Panc1 (cell line): Measurements from ENCODE around the gene CDH13.

ENCODE experiments used
- CTCF ChIP-seq: fragments of 450-650 bp; IDR thresholded peaks from 2 replicates; pipeline ENCODE4 v1.5.1; 2017; ENCODE audit warnings: mild to moderate bottlenecking
- POLR2AphosphoS5 ChIP-seq: IDR thresholded peaks from 2 replicates; pipeline ENCODE4 v1.6.1; 2012; ENCODE audit warnings: mild to moderate bottlenecking, low read depth, low read length, moderate library complexity
- REST ChIP-seq, 2 experiments: IDR thresholded peaks; 2 replicates each; pipeline ENCODE4 v1.6.1; 2011 to 2012; ENCODE audit warnings: low read depth in 2 of 2, control low read depth in 1 of 2, low read length in 1 of 2, mild to moderate bottlenecking in 1 of 2, moderate library complexity in 1 of 2; ENCODE audit not compliant: insufficient read depth in 1 of 2
- SIN3A ChIP-seq: IDR thresholded peaks from 2 replicates; pipeline ENCODE4 v1.6.1; 2012; ENCODE audit warnings: low read depth, mild to moderate bottlenecking, low read length, moderate library complexity, borderline replicate concordance; ENCODE audit not compliant: insufficient read depth
- TCF7L2 ChIP-seq: IDR thresholded peaks from 2 replicates; pipeline ENCODE4 v1.6.1; 2011; ENCODE audit warnings: mild to moderate bottlenecking, low read depth, low read length, inconsistent platforms

- TF ChIP-seq CTCF (no peak), REST (IDR thresholded peaks at IDR 0.05; ENCODE audit: insufficient read depth in 1 of 2, low read depth in 2 of 2, low read length in 1 of 2) (no peak), POLR2AphosphoS5 (no peak), SIN3A (no peak), TCF7L2 (no peak)
Measured at GRCh38 chr16:83021746-83022145, 395.0 kb downstream of the CDH13 start.
